ENCODE measurements around the gene ABCC5.
"Not testable (repeated sequence)": the region's sequence is repeated elsewhere in the genome, so short reads cannot be mapped to it uniquely, and the experiment has no call there.

The ABCC5 gene

GRCh38 chr3:183892610-183893214, 125.0 kb downstream of the ABCC5 start:
- no peak for DNase-seq (ENCODE audit: low read depth)

- DNase-seq (ENCODE audit: low read depth): no peak
Measured at GRCh38 chr3:183885766-183886165, 131.9 kb downstream of the ABCC5 start.

GRCh38 chr3:183884427-183885296, 133.0 kb downstream of the ABCC5 start, which contains the start of gene PARL:
Gene PARL (minus strand): TSS chr3:183884880. CDS start chr3:183884846, 34 bp downstream.
- peak; percentile 94 for DNase-seq (ENCODE audit: low read depth)

GRCh38 chr3:183884097-183884426, 133.6 kb downstream of the ABCC5 start:
- DNase-seq (ENCODE audit: low read depth): no peak

- no peak for DNase-seq (ENCODE audit: low read depth)
Measured at GRCh38 chr3:183883291-183884096, 134.2 kb downstream of the ABCC5 start.

- DNase-seq (ENCODE audit: low read depth): no peak
Measured at GRCh38 chr3:183880121-183880520, 137.6 kb downstream of the ABCC5 start.

- DNase-seq (ENCODE audit: low read depth): no peak
Measured at GRCh38 chr3:183879243-183879642, 138.4 kb downstream of the ABCC5 start.

- DNase-seq (ENCODE audit: low read depth): no peak
Measured at GRCh38 chr3:183878071-183878470, 139.6 kb downstream of the ABCC5 start.

- DNase-seq (ENCODE audit: low read depth): not testable (repeated sequence)
Measured at GRCh38 chr3:183877227-183877626, 140.5 kb downstream of the ABCC5 start.

- DNase-seq (ENCODE audit: low read depth): no peak
Measured at GRCh38 chr3:183875411-183875810, 142.3 kb downstream of the ABCC5 start.

GRCh38 chr3:183873914-183874313, 143.8 kb downstream of the ABCC5 start:
- DNase-seq (ENCODE audit: low read depth): no peak

- DNase-seq (ENCODE audit: low read depth): no peak
Measured at GRCh38 chr3:183871541-183871940, 146.1 kb downstream of the ABCC5 start.

- DNase-seq (ENCODE audit: low read depth): no peak
Measured at GRCh38 chr3:183870563-183870962, 147.1 kb downstream of the ABCC5 start.

All from stimulated activated CD8-positive, alpha-beta memory T cell treated with anti-CD3 and anti-CD28 coated beads, Interleukin-15, amount 100 ng/mL, for 1 hour (primary cell).